CD4-positive, alpha-beta memory T cell (primary cell): Measurements from ENCODE around the gene LYZ. TPM values are rescaled to one million over a fixed set of nuclear protein-coding genes. Genes with fewer than 3 reads are reported as not detected.
A peak's percentile ranks its signal among the peaks of the same experiment; 100 is the strongest.

Experiments used
- CTCF ChIA-PET: fragments of 350-600 bp; sonication (Branson Sonifier 250); formaldehyde crosslinking; loops from one replicate; lab custom pipeline; 2021; ENCODE audit warnings: inconsistent platforms; ENCODE audit not compliant: partially characterized antibody; lab: Charles Lee
- POLR2A ChIA-PET: fragments of 350-600 bp; sonication (Branson Sonifier 250); formaldehyde crosslinking; loops from one replicate; lab custom pipeline; 2021; ENCODE audit not compliant: partially characterized antibody; lab: Charles Lee
- DNase-seq, 5 donors: peaks; one replicate each; pipeline versions ENCODE4 v3.0.0 to v3.0.0-alpha.2; 2020 to 2022; ENCODE audit warnings: mixed read lengths in 1 of 5
- H3K27ac ChIP-seq: one replicate; pipeline ENCODE4 v1.7.0; 2013; ENCODE audit warnings: low read depth, low read length
- H3K27me3 ChIP-seq: 2 replicates; pipeline ENCODE4 v1.7.0; 2013; ENCODE audit warnings: mild to moderate bottlenecking, low read length, moderate library complexity; ENCODE audit not compliant: insufficient read depth
- H3K36me3 ChIP-seq: 2 replicates; pipeline ENCODE4 v1.7.0; 2013; ENCODE audit warnings: mild to moderate bottlenecking, low read length, moderate library complexity; ENCODE audit not compliant: insufficient read depth
- H3K4me1 ChIP-seq: 2 replicates; pipeline ENCODE4 v1.7.0; 2013; ENCODE audit warnings: mild to moderate bottlenecking, low read length, moderate library complexity; ENCODE audit not compliant: insufficient read depth
- H3K4me3 ChIP-seq, 2 donors: one replicate each; pipeline ENCODE4 v1.7.0; 2013; ENCODE audit warnings: low read length in 2 of 2, mild to moderate bottlenecking in 1 of 2
- H3K9me3 ChIP-seq, 2 donors: one replicate each; pipeline ENCODE4 v1.7.0; 2013; ENCODE audit warnings: low read length in 2 of 2, control low read depth in 1 of 2; ENCODE audit not compliant: control insufficient read depth in 1 of 2
- H3K27ac Mint-ChIP-seq, 7 donors: one replicate each; pipeline ENCODE4 v1.8.0; 2020 to 2021; ENCODE audit warnings: mixed read lengths in 7 of 7, mild to moderate bottlenecking in 6 of 7, inconsistent platforms in 3 of 7, moderate library complexity in 3 of 7
- H3K27me3 Mint-ChIP-seq, 2 donors: one replicate each; pipeline ENCODE4 v1.8.0; 2020 to 2021; ENCODE audit warnings: mixed read lengths in 2 of 2
- H3K36me3 Mint-ChIP-seq, 2 donors: one replicate each; pipeline ENCODE4 v1.8.0; 2020 to 2021; ENCODE audit warnings: mixed read lengths in 2 of 2, inconsistent platforms in 1 of 2, mild to moderate bottlenecking in 1 of 2
- H3K4me1 Mint-ChIP-seq, 4 donors: one replicate each; pipeline ENCODE4 v1.8.0; 2020 to 2021; ENCODE audit warnings: mixed read lengths in 4 of 4, mild to moderate bottlenecking in 1 of 4
- H3K4me3 Mint-ChIP-seq, 8 donors: one replicate each; pipeline ENCODE4 v1.8.0; 2020 to 2021; ENCODE audit warnings: mixed read lengths in 8 of 8, mild to moderate bottlenecking in 7 of 8, moderate library complexity in 6 of 8, inconsistent platforms in 3 of 8
- H3K9me3 Mint-ChIP-seq, 8 donors: one replicate each; pipeline ENCODE4 v1.8.0; 2020 to 2021; ENCODE audit warnings: mixed read lengths in 8 of 8, mild to moderate bottlenecking in 5 of 8, inconsistent platforms in 3 of 8, moderate library complexity in 1 of 8
- intact Hi-C: fragments of 100-400 bp; cut with micrococcal nuclease; formaldehyde crosslinking; loops from one replicate; pipeline ENCODE4 v1.15.1; 2023
- polyA plus RNA-seq, 2 donors: library from polyadenylated mRNA; unstranded; fragments of 300-500 nt; fragmentation: Illumina TruSeq; gene quantifications; one replicate each; pipeline ENCODE4 v1.2.3, GENCODE V29; 2021
- total RNA-seq, 2 experiments: library from RNA; stranded (reverse); gene quantifications; one replicate each; pipeline ENCODE4 v1.2.3, GENCODE V29; 2021

The LYZ gene
- total and polyA plus RNA-seq, 4 experiments from 2014 or later: 5.3 to 42.3 (median 24.1) TPM

- no peak overlapping the region for H3K4me3 Mint-ChIP-seq
- H3K27ac ChIP-seq: no peak overlapping the region
Measured at GRCh38 chr12:69338120-69338859, 9.9 kb upstream of the LYZ start.

DNA sequence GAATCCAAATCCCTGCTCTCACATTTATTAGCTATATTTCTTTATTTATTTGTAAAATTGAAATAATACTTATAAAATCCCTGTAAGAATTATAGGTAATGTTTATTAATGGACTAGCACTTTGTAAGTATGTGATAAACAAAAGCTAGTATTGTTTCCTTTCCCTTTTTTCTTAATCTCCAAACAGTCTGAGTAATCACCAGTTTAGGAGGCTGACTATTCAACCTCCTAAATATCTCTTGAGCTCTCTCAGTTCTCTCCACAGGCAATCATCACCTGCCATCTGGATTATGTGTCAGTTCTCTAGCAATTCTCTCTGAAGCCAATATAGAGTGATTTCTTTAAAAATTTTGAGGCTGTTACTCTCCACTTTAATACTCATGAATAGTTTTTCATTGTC, 9.2 kb upstream of the LYZ start:
- no peaks in the 10 kb centered on the region for H3K9me3 ChIP-seq
- H3K4me3 Mint-ChIP-seq: no peak overlapping the region
- H3K4me3 ChIP-seq: no peak overlapping the region
- ChIA-PET CTCF (interaction anchor here (0.6 to 1.0 kb wide), 2 partner anchors 9 to 23 kb away, joined by 3 read pairs; no protein-coding TSS in a partner anchor), POLR2A (interaction anchor here (2.0 kb wide), 1 partner anchor 9 kb away, joined by 7 read pairs; no protein-coding TSS in a partner anchor)
- H3K4me1 Mint-ChIP-seq: peaks cover 12 to 14% (median 13%) of the 10 kb centered on the region in 4 donors
- H3K27ac Mint-ChIP-seq: no peak overlapping the region
- H3K4me1 ChIP-seq: peaks cover 14% of the 10 kb centered on the region
- H3K36me3 ChIP-seq: no peaks in the 10 kb centered on the region
- no peak overlapping the region for H3K27ac ChIP-seq
- no peak for DNase-seq
- intact Hi-C loops: loop anchor here (10.0 kb wide), 1 partner anchor 136 kb away; the partner anchor contains the start of gene FRS2
- no peaks in the 10 kb centered on the region for H3K36me3 Mint-ChIP-seq
- H3K27me3 Mint-ChIP-seq: peaks cover 4 to 5% of the 10 kb centered on the region in 2 donors
- H3K27me3 ChIP-seq: no peaks in the 10 kb centered on the region
- no peaks in the 10 kb centered on the region for H3K9me3 Mint-ChIP-seq

More at GRCh38 chr12:69338120-69338859, 9.9 kb upstream of the LYZ start:
- intact Hi-C loops: loop anchor here (10.0 kb wide), 1 partner anchor 137 kb away; the partner anchor contains the start of gene FRS2
- no peak overlapping the region for H3K27ac Mint-ChIP-seq
- Histone ChIP-seq H3K36me3 (no peaks in the 10 kb centered on the region), H3K9me3 (no peaks in the 10 kb centered on the region), H3K4me1 (peaks cover 18% of the 10 kb centered on the region), H3K4me3 (no peak overlapping the region), H3K27me3 (no peaks in the 10 kb centered on the region)
- peaks cover 13 to 16% (median 15%) of the 10 kb centered on the region in 4 donors for H3K4me1 Mint-ChIP-seq
- DNase-seq: no peak
- peaks cover 3 to 5% of the 10 kb centered on the region in 2 donors for H3K27me3 Mint-ChIP-seq
- no peaks in the 10 kb centered on the region for H3K9me3 Mint-ChIP-seq
- H3K36me3 Mint-ChIP-seq: no peaks in the 10 kb centered on the region
- ChIA-PET CTCF (interaction anchor here (1.0 kb wide), 3 partner anchors 8 to 20 kb away, joined by 3 to 5 read pairs (median 4); no protein-coding TSS in a partner anchor), POLR2A (interaction anchor here (2.0 kb wide), 1 partner anchor 8 kb away, joined by 7 read pairs; no protein-coding TSS in a partner anchor)

GRCh38 chr12:69339999-69340398, 8.2 kb upstream of the LYZ start:
- H3K27me3 Mint-ChIP-seq: peaks cover 4 to 5% of the 10 kb centered on the region in 2 donors
- Histone ChIP-seq H3K9me3 (no peaks in the 10 kb centered on the region), H3K4me3 (no peak overlapping the region), H3K27ac (no peak overlapping the region), H3K4me1 (peaks cover 3% of the 10 kb centered on the region), H3K36me3 (no peaks in the 10 kb centered on the region), H3K27me3 (no peaks in the 10 kb centered on the region)
- H3K36me3 Mint-ChIP-seq: no peaks in the 10 kb centered on the region
- ChIA-PET CTCF (no interaction called here), POLR2A (no interaction called here)
- H3K4me1 Mint-ChIP-seq: peaks cover 2 to 4% (median 3%) of the 10 kb centered on the region in 4 donors
- H3K27ac Mint-ChIP-seq: peak overlapping the region in 2 of 7 donors; percentile 1 to 54
- intact Hi-C loops: loop anchor here (10.0 kb wide), 1 partner anchor 135 kb away; the partner anchor contains the start of gene FRS2
- H3K4me3 Mint-ChIP-seq: peak overlapping the region in 1 of 8 donors; percentile 52
- no peak for DNase-seq
- H3K9me3 Mint-ChIP-seq: no peaks in the 10 kb centered on the region

DNA sequence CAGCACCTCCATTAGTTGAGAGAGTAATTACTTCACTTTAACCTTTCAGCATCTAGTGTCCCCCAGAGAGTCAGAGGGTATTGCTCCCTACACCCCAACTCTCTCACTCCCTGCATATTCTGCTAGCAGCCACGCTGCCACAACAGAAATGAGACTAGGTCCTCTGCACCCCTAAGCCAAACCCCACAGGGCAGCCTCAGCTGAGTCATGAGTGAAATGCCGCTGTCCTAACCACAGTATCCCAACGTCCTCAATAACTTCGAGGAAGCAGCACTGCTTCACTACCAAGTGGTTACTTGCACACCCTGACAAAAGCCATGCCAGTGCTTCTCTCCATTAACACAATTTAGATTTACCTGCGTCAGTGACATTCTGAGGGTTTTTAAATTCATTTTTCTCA, 6.9 kb upstream of the LYZ start:
- ChIA-PET CTCF (interaction anchor here (2.1 kb wide), 1 partner anchor 16 kb away, joined by 7 read pairs; no protein-coding TSS in a partner anchor), POLR2A (interaction anchor here (2.5 kb wide), 1 partner anchor 11 kb away, joined by 15 read pairs; no protein-coding TSS in a partner anchor)
- no peak overlapping the region for H3K4me3 Mint-ChIP-seq
- Histone ChIP-seq H3K27ac (no peak overlapping the region), H3K36me3 (no peaks in the 10 kb centered on the region), H3K9me3 (no peaks in the 10 kb centered on the region), H3K27me3 (no peaks in the 10 kb centered on the region), H3K4me3 (no peak overlapping the region), H3K4me1 (no peaks in the 10 kb centered on the region)
- H3K36me3 Mint-ChIP-seq: no peaks in the 10 kb centered on the region
- intact Hi-C loops: no loop called here
- H3K27me3 Mint-ChIP-seq: peaks cover 4 to 5% of the 10 kb centered on the region in 2 donors
- H3K4me1 Mint-ChIP-seq: peaks cover 0 to 2% (median 0%) of the 10 kb centered on the region in 4 donors
- H3K27ac Mint-ChIP-seq: no peak overlapping the region
- H3K9me3 Mint-ChIP-seq: no peaks in the 10 kb centered on the region
- DNase-seq: no peak

DNA sequence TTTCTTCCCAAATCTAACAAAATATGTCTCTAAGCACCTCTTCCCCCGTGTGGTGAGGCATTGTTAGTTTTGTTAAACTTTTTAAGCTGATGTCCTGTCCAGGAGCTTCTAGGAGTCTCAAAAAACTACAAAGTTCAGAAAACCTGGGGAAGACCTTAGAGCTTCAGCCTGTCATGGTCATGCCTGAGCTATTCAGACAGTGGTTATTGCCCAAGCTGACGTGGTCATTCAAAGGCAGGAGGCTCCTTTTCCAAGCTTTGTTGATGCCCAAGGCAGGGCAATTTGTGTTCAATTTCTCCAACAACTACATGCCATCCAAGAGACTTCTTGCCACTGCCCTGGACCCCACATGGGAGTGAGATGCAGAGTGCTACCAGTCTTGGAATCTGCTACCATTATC, 5.8 kb upstream of the LYZ start:
- peaks cover 4 to 5% of the 10 kb centered on the region in 2 donors for H3K27me3 Mint-ChIP-seq
- Histone ChIP-seq H3K9me3 (no peaks in the 10 kb centered on the region), H3K27ac (no peak overlapping the region), H3K36me3 (no peaks in the 10 kb centered on the region), H3K4me1 (no peaks in the 10 kb centered on the region), H3K27me3 (no peaks in the 10 kb centered on the region), H3K4me3 (no peak overlapping the region)
- H3K4me1 Mint-ChIP-seq: peaks cover 0 to 2% (median 0%) of the 10 kb centered on the region in 4 donors
- H3K27ac Mint-ChIP-seq: peak overlapping the region in 1 of 7 donors; percentile 37
- H3K4me3 Mint-ChIP-seq: no peak overlapping the region
- intact Hi-C loops: no loop called here
- CTCF ChIA-PET: interaction anchor here (1.0 to 2.1 kb wide), 6 partner anchors 12 to 230 kb away, joined by 3 to 7 read pairs (median 4); no protein-coding TSS in a partner anchor
- POLR2A ChIA-PET: interaction anchor here (2.5 kb wide), 1 partner anchor 12 kb away, joined by 15 read pairs; no protein-coding TSS in a partner anchor
- no peak for DNase-seq
- no peaks in the 10 kb centered on the region for H3K9me3 Mint-ChIP-seq
- H3K36me3 Mint-ChIP-seq: no peaks in the 10 kb centered on the region

GRCh38 chr12:69343357-69343756, 4.8 kb upstream of the LYZ start:
- ChIA-PET POLR2A (interaction anchor here (1.9 kb wide), 1 partner anchor 13 kb away, joined by 10 read pairs; no protein-coding TSS in a partner anchor), CTCF (interaction anchor here (0.8 to 2.1 kb wide), 4 partner anchors 13 to 227 kb away, joined by 3 to 7 read pairs (median 5); no protein-coding TSS in a partner anchor)
- no peaks in the 10 kb centered on the region for H3K9me3 ChIP-seq
- Mint-ChIP-seq H3K4me1 (peaks cover 0 to 6% (median 2%) of the 10 kb centered on the region in 4 donors), H3K27me3 (peaks cover 4 to 5% of the 10 kb centered on the region in 2 donors), H3K27ac (peak overlapping the region in 1 of 7 donors; percentile 49), H3K36me3 (no peaks in the 10 kb centered on the region), H3K9me3 (no peaks in the 10 kb centered on the region), H3K4me3 (no peak overlapping the region)
- no peaks in the 10 kb centered on the region for H3K36me3 ChIP-seq
- DNase-seq: no peak
- no peak overlapping the region for H3K4me3 ChIP-seq
- H3K27ac ChIP-seq: no peak overlapping the region
- intact Hi-C loops: no loop called here
- H3K4me1 ChIP-seq: peaks cover 5% of the 10 kb centered on the region
- no peaks in the 10 kb centered on the region for H3K27me3 ChIP-seq
